H1 (cell line): ENCODE data around the gene IL17REL. TPM values are rescaled to one million over a fixed set of nuclear protein-coding genes. Genes with fewer than 3 reads are reported as not detected.

Source experiments
- CHD2 ChIP-seq: IDR thresholded peaks from 2 replicates; pipeline ENCODE4 v1.6.1; 2012; ENCODE audit warnings: low read length, improper control_type of control experiment
- MAX ChIP-seq: IDR thresholded peaks from 2 replicates; pipeline ENCODE4 v1.6.1; 2012; ENCODE audit warnings: inconsistent platforms
- YY1 ChIP-seq: IDR thresholded peaks from 2 replicates; pipeline ENCODE4 v1.6.1; 2011; ENCODE audit warnings: low read depth, mild to moderate bottlenecking, low read length
- polyA plus RNA-seq, 7 experiments: library from polyadenylated mRNA; depleted of rRNA in 3 of 7; stranded (reverse) in 5 of 7; unstranded in 2 of 7; fragments of >200 nt in 5 of 7; fragments of 200-250 nt in 2 of 7; gene quantifications; 1 replicate in 5 of 7; 2 replicates in 1 of 7; 4 replicates in 1 of 7; pipeline versions ENCODE4 v1.2.1 to v1.2.3, GENCODE V29; 2011 to 2013; ENCODE audit warnings: missing spikeins in 2 of 7, mixed read lengths in 2 of 7
- total RNA-seq: library from RNA; stranded (reverse); fragmentation: NEBNext Ultra II Directional; extraction: Animal tissue kit (Norgen Biotek cat#: 25700); gene quantifications from 2 replicates; pipeline ENCODE4 v1.2.1, GENCODE V29; 2021

Gene IL17REL
- total and polyA plus RNA-seq, 2 of the 8 experiments (the other 6 are each of a cell fraction or from before 2014, with no cell fraction given): 0.15 to 0.20 TPM

GRCh38 chr22:50030297-50031188, 18.0 kb upstream of the IL17REL start (continued):
- peak; percentile 98 for TF ChIP-seq MAX
- no peak for TF ChIP-seq CHD2
- TF ChIP-seq YY1: peak; percentile 40; the same call in 1 of the 2 replicates
